Neural cell (in vitro differentiated cells): ENCODE data around the gene NTMT1. TPM values are rescaled to one million over a fixed set of nuclear protein-coding genes. Genes with fewer than 3 reads are reported as not detected.

ENCODE experiments used
- H2AFZ ChIP-seq: fragments of 200-600, 300-800 bp; sonication (generic), shearing (Covaris generic); 2 replicates; pipeline ENCODE4 v1.6.0; 2014; ENCODE audit warnings: low read depth, mild to moderate bottlenecking, antibody characterized with exemption, low read length, moderate library complexity
- H3F3A ChIP-seq: fragments of 200-600 bp; shearing (Covaris generic); 2 replicates; pipeline ENCODE4 v1.6.1; 2016; ENCODE audit warnings: mild to moderate bottlenecking, moderate library complexity, mixed read lengths, antibody characterized with exemption, low read length; ENCODE audit not compliant: insufficient read depth, poor library complexity, severe bottlenecking
- H3K27ac ChIP-seq: fragments of 200-600, 300-800 bp; sonication (generic), shearing (Covaris generic); 2 replicates; pipeline ENCODE4 v1.5.1; 2014; ENCODE audit warnings: mild to moderate bottlenecking, low read length, moderate library complexity
- H3K27me3 ChIP-seq: fragments of 300-800, 200-600 bp; sonication (generic), shearing (Covaris generic); 2 replicates; pipeline ENCODE4 v1.6.0; 2014; ENCODE audit warnings: mild to moderate bottlenecking, low read depth, low read length, moderate library complexity; ENCODE audit not compliant: insufficient read depth
- H3K36me3 ChIP-seq: fragments of 300-800, 200-600 bp; sonication (generic), shearing (Covaris generic); 2 replicates; pipeline ENCODE4 v1.5.1; 2014; ENCODE audit warnings: mild to moderate bottlenecking, antibody characterized with exemption, low read length, moderate library complexity; ENCODE audit not compliant: insufficient read depth
- H3K4me2 ChIP-seq: fragments of 300-800, 200-600 bp; sonication (generic), shearing (Covaris generic); 2 replicates; pipeline ENCODE4 v1.6.0; 2014; ENCODE audit warnings: mild to moderate bottlenecking, low read length
- H3K4me3 ChIP-seq: fragments of 300-800, 200-600 bp; sonication (generic), shearing (Covaris generic); 2 replicates; pipeline ENCODE4 v1.5.1; 2014; ENCODE audit warnings: mild to moderate bottlenecking, low read length, moderate library complexity
- H3K79me2 ChIP-seq: fragments of 200-600 bp; shearing (Covaris generic); replicated peaks from 2 replicates; pipeline ENCODE4 v1.6.0; 2014; ENCODE audit warnings: mild to moderate bottlenecking, low read length, moderate library complexity; ENCODE audit not compliant: insufficient read depth
- H3K9ac ChIP-seq: fragments of 300-800, 200-600 bp; sonication (generic), shearing (Covaris generic); 2 replicates; pipeline ENCODE4 v1.6.1; 2016; ENCODE audit warnings: mild to moderate bottlenecking, low read length, mixed read lengths
- H3K9me2 ChIP-seq: fragments of 200-600 bp; shearing (Covaris generic); 2 replicates; pipeline ENCODE4 v1.6.1; 2016; ENCODE audit warnings: mild to moderate bottlenecking, low read length, mixed read lengths; ENCODE audit not compliant: insufficient read depth
- H3K9me3 ChIP-seq: fragments of 200-600, 300-800 bp; sonication (generic), shearing (Covaris generic); 2 replicates; pipeline ENCODE4 v1.6.1; 2016; ENCODE audit warnings: mild to moderate bottlenecking, mixed run types, low read length, moderate library complexity, mixed read lengths
- H4K20me1 ChIP-seq: fragments of 200-600 bp; shearing (Covaris generic); 2 replicates; pipeline ENCODE4 v1.6.1; 2016; ENCODE audit warnings: mild to moderate bottlenecking, mixed run types; ENCODE audit not compliant: insufficient read depth
- CTCF ChIP-seq: fragments of 450-650 bp; IDR thresholded peaks from 2 replicates; pipeline ENCODE4 v1.5.1; 2014; ENCODE audit warnings: antibody characterized with exemption, mild to moderate bottlenecking, moderate library complexity; ENCODE audit not compliant: poor library complexity, severe bottlenecking
- EP300 ChIP-seq: fragments of 450-650 bp; conservative IDR thresholded peaks from 2 replicates; pipeline ENCODE4 v1.6.1; 2014; ENCODE audit warnings: antibody characterized with exemption, mild to moderate bottlenecking, moderate library complexity; ENCODE audit not compliant: poor library complexity, severe bottlenecking
- EZH2 ChIP-seq: fragments of 200-600, 300-800 bp; shearing (Covaris generic), sonication (generic); IDR thresholded peaks from 2 replicates; pipeline ENCODE4 v1.6.1; 2014; ENCODE audit warnings: antibody characterized with exemption, low read length, borderline replicate concordance, mild to moderate bottlenecking; ENCODE audit not compliant: insufficient read depth, poor library complexity, severe bottlenecking
- MXI1 ChIP-seq: fragments of 450-650 bp; conservative IDR thresholded peaks from 2 replicates; pipeline ENCODE4 v1.6.1; 2014; ENCODE audit warnings: antibody characterized with exemption, mild to moderate bottlenecking; ENCODE audit not compliant: poor library complexity, severe bottlenecking
- POLR2AphosphoS5 ChIP-seq: IDR thresholded peaks from 2 replicates; pipeline ENCODE4 v1.6.1; 2012
- RAD21 ChIP-seq: fragments of 450-650 bp; conservative IDR thresholded peaks from 2 replicates; pipeline ENCODE4 v1.6.1; 2014; ENCODE audit warnings: antibody characterized with exemption, mild to moderate bottlenecking, moderate library complexity
- SMC3 ChIP-seq: fragments of 450-650 bp; conservative IDR thresholded peaks from 2 replicates; pipeline ENCODE4 v1.6.1; 2014; ENCODE audit warnings: antibody characterized with exemption, mild to moderate bottlenecking, moderate library complexity; ENCODE audit not compliant: poor library complexity
- TAF1 ChIP-seq: IDR thresholded peaks from 2 replicates; pipeline ENCODE4 v1.6.1; 2012; ENCODE audit warnings: low read depth
- polyA plus RNA-seq: library from polyadenylated mRNA; depleted of rRNA; stranded (reverse); fragments of >200 nt; gene quantifications from 2 replicates; pipeline ENCODE4 v1.2.3, GENCODE V29; 2014
- TF ChIP-seq, protein P1 (sequence below): IDR thresholded peaks from 2 replicates; pipeline ENCODE4 v1.6.1; 2012; ENCODE audit warnings: borderline replicate concordance

Gene NTMT1
- polyA plus RNA-seq, 1 donor from 2014 or later = 35.9 TPM

GRCh38 chr9:129617167-129617566, 8.8 kb upstream of the NTMT1 start:
- no peak for TF ChIP-seq POLR2AphosphoS5
- peak; percentile 14 for TF ChIP-seq SMC3
- TF ChIP-seq, protein P1, sequence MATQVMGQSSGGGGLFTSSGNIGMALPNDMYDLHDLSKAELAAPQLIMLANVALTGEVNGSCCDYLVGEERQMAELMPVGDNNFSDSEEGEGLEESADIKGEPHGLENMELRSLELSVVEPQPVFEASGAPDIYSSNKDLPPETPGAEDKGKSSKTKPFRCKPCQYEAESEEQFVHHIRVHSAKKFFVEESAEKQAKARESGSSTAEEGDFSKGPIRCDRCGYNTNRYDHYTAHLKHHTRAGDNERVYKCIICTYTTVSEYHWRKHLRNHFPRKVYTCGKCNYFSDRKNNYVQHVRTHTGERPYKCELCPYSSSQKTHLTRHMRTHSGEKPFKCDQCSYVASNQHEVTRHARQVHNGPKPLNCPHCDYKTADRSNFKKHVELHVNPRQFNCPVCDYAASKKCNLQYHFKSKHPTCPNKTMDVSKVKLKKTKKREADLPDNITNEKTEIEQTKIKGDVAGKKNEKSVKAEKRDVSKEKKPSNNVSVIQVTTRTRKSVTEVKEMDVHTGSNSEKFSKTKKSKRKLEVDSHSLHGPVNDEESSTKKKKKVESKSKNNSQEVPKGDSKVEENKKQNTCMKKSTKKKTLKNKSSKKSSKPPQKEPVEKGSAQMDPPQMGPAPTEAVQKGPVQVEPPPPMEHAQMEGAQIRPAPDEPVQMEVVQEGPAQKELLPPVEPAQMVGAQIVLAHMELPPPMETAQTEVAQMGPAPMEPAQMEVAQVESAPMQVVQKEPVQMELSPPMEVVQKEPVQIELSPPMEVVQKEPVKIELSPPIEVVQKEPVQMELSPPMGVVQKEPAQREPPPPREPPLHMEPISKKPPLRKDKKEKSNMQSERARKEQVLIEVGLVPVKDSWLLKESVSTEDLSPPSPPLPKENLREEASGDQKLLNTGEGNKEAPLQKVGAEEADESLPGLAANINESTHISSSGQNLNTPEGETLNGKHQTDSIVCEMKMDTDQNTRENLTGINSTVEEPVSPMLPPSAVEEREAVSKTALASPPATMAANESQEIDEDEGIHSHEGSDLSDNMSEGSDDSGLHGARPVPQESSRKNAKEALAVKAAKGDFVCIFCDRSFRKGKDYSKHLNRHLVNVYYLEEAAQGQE = no peak
- TF ChIP-seq CTCF = peak; percentile 42
- no peak for TF ChIP-seq EP300
- no peak for TF ChIP-seq EZH2
- TF ChIP-seq MXI1 = no peak
- peak; percentile 19 for TF ChIP-seq RAD21
- TF ChIP-seq TAF1 = no peak
- Histone ChIP-seq H3K27me3 (peaks cover 24% of the 10 kb centered on the region), H3K27ac (no peak overlapping the region), H4K20me1 (no peaks in the 10 kb centered on the region), H3K36me3 (no peaks in the 10 kb centered on the region), H3K9ac (no peak overlapping the region), H2AFZ (no peak overlapping the region), H3K4me3 (no peak overlapping the region), H3K9me3 (no peaks in the 10 kb centered on the region), H3K4me2 (no peak overlapping the region), H3F3A (no peaks in the 10 kb centered on the region), H3K9me2 (no peaks in the 10 kb centered on the region), H3K79me2 (no peaks in the 10 kb centered on the region)

DNA sequence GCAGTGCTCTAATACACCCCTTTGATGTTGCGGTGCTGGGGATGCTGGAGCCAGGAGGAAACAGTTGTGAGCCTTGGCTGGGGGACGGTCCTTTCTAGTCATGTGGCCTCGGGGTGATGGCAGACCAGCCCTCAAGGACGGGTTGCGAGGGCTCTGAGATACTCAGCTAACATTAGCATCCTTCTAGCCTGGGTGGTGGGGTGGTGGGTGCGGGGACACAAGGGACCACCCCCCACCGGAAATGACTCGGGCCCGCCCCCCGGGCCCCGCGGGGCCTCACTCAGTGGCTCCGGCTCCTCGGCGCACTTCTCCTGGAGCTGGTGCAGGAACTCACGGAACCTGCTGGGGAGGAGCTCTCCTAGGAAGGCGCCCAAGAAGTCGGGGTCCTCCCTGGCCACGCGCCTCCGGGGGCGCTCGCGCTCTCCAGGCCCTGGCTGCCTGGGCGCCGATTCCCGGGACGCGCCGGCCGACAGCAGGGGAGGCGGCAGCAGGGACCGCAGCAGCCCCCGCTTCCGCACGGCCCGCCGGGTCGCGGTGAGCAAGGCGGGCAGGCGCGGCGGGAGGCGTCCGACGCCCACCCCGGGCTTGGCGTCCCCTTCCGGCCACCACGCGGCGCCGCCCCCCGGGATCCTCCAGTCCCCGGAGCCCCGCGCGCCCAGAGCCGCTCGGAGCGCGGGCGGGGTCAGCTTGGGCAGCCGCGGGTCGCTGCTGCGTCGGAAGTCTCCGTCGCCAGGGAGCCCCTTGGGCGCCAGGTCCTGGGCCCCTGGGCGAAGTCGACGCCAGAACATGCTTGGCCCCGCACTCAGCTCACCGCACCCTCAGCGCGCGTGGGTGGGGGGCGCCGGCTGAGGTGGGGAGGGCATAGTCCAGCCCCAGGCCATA, 5.9 kb upstream of the NTMT1 start:
- no peaks in the 10 kb centered on the region for H4K20me1 ChIP-seq
- H3K4me3 ChIP-seq = peak overlapping the region; percentile 60
- H3K79me2 ChIP-seq = no peaks in the 10 kb centered on the region
- H3K27me3 ChIP-seq = peaks cover 24% of the 10 kb centered on the region
- no peak overlapping the region for H3K4me2 ChIP-seq
- no peaks in the 10 kb centered on the region for H3K36me3 ChIP-seq
- H3K9ac ChIP-seq = peak overlapping the region; percentile 42
- no peak overlapping the region for H2AFZ ChIP-seq
- H3K9me3 ChIP-seq = no peaks in the 10 kb centered on the region
- no peak overlapping the region for H3K27ac ChIP-seq
- H3F3A ChIP-seq = no peaks in the 10 kb centered on the region
- H3K9me2 ChIP-seq = no peaks in the 10 kb centered on the region
- TF ChIP-seq, protein P1 = no peak
- peak; percentile 64 for TF ChIP-seq CTCF
- no peak for TF ChIP-seq EZH2
- TF ChIP-seq SMC3 = peak; percentile 24
